Left cardiac atrium (tissue), 4 donors: ENCODE data around the gene OPCML. TPM values are rescaled to one million over a fixed set of nuclear protein-coding genes. Genes with fewer than 3 reads are reported as not detected.
A peak's percentile ranks its signal among the peaks of the same experiment; 100 is the strongest.

ENCODE experiments used
- ATAC-seq, 2 donors: fragments of 200-7000 bp; cut with Tn5 transposase; one replicate each; pipeline ENCODE4 v1.9.1; 2020; ENCODE audit warnings: mild to moderate bottlenecking in 2 of 2, moderate library complexity in 2 of 2
- DNase-seq: peaks from one replicate; pipeline ENCODE4 v3.0.0-alpha.2; 2020
- intact Hi-C, 2 donors: fragments of 100-400 bp; cut with DNase I; formaldehyde crosslinking; loops; one replicate each; pipeline versions ENCODE4 v1.14.1 to v1.15.1; 2022 to 2023
- total RNA-seq, 2 donors: library from RNA; stranded (reverse); fragmentation: NEBNext Ultra II Directional; extraction: Animal tissue kit (Norgen Biotek cat#: 25700); gene quantifications; one replicate each; pipeline ENCODE4 v1.2.1, GENCODE V29; 2021
- donor health status: DM: no; HTN: yes; CAD: no.
- donor health status: DM: no; HTN: yes; CAD: no; lungs with severe emphysema.
- donor health status: DM: yes; HTN: yes; CAD: no.
- donor health status: Dilated cardiomyopathy.

OPCML gene
- total RNA-seq, 2 donors from 2014 or later = 0.76 TPM; not detected in 1

DNA sequence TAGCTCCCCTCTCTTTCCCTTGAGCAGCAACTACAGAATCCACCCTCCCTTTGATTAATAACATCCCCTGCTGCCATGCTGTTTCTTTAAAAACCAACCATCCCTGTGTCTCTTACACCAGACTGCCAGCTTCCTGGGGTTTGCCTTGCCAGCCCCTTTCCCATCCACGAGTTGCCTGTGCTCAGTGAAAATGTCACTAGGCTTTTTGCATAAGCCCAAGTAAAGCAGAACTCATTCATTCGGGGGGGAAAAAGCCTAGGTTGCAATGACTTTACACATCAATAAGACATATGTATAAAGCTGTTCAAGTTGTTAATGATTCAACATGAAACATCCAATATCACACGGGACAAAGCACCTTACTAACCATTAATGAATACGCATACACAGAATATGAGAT, 398.7 kb downstream of the OPCML start:
- DNase-seq (no peak), ATAC-seq (no peak)
- intact Hi-C loops = loop anchor here (5.0 to 10.0 kb wide), 2 partner anchors 699 to 701 kb away; no protein-coding TSS in a partner anchor

DNA sequence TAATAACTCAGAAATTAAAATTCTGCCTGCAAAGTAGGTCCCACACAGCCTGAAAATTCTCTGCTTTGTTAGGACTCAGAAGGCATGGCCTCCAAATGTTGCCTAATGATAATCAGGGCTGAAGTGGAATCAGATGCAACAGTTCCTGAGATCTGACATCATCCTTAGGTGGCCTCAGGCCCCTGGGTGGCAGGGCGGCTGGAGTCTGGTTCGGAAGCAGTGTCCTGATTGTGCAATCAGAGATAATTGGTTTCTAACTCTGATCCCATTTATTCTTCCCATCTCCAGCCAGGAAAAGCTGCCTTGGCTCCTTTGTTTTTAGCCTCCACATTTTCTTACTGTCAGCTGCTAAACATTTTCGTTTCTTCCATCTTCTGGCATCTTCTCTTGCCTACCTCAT, 399.3 kb downstream of the OPCML start:
- DNase-seq (no peak), ATAC-seq (no peak)
- intact Hi-C loops = loop anchor here (5.0 to 10.0 kb wide), 2 partner anchors 699 to 702 kb away; no protein-coding TSS in a partner anchor

DNA sequence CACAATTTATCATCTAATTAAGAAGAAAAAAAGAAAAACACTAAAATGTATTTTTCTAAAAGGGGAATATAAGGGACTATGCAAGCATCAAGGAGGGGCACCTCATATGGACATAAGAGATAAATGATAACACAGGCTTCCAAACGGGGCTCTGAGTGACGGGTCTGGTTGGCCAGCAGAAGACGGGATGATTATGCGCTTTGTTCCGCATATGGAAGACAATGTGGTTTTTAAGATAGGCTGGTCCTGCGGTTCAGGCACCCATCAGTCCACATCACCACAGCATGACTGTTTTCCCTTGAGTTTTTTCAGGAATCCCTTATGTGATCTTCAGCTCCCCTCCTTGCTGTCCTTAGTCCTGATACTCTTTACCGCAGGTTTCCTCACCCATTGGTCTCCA, 404.6 kb downstream of the OPCML start:
- ATAC-seq (no peak), DNase-seq (no peak)
- intact Hi-C loops = no loop called here

DNA sequence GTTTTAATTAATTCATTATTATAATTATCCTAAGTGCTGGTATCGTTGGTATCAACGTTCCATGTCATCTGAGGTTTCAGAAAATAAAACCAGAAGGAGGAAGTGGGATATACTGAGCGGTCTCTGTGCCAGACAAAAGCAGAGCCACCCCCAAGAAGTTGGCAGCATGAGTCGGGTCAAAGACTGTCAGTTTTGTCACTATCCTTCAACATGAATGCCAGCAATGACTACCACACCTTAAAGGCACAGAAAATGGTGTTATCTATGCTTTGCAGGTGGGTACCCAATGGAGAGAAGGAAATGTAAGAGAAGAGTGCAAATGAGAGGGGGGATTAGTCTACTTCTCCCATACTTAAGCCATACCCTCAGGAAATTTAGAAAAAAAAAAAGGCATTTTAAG, 408.5 kb downstream of the OPCML start:
- DNase-seq = no peak
- ATAC-seq = no peak
- intact Hi-C loops = no loop called here

DNA sequence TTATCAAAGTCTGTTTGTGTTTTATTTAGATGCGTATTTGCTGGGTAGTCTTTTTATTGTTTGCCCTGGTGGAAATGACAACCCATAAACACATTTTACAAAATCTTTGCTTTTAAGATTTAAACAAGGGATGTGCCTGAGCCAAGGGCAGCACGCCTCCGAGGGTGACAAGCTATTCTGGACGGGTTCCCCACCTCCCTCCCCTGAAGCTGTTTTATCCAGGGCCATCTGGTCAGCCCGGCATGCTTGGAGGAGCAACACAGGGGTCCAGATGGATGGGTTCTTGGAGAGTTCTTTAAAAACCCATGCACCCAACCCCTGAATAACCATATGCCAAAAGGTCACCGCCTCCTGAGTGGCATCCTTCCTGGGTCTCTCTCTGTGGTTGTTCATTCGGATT, 408.9 kb downstream of the OPCML start:
- no peak for DNase-seq
- intact Hi-C loops = no loop called here
- ATAC-seq = no peak

DNA sequence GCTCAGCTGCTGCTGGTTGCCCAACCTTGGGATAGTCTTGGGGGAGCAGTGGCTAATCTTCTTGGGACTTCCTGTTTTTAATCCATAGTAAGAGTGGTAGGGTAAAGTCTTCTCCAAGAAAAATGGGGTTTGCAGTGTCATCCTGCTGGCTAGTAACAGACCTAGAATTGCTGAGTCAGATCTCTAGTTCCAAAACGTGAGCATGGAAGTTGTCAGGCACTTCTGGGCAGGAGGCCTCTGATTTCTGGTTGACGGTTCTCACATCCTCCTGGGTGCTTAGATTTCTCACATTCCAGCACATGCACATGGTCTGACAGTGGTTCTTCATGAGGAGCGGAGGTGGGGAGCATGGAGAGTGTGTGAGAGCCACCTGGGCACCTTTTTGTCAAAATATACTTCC, 410.0 kb downstream of the OPCML start:
- ATAC-seq (no peak), DNase-seq (no peak)
- intact Hi-C loops = no loop called here

DNA sequence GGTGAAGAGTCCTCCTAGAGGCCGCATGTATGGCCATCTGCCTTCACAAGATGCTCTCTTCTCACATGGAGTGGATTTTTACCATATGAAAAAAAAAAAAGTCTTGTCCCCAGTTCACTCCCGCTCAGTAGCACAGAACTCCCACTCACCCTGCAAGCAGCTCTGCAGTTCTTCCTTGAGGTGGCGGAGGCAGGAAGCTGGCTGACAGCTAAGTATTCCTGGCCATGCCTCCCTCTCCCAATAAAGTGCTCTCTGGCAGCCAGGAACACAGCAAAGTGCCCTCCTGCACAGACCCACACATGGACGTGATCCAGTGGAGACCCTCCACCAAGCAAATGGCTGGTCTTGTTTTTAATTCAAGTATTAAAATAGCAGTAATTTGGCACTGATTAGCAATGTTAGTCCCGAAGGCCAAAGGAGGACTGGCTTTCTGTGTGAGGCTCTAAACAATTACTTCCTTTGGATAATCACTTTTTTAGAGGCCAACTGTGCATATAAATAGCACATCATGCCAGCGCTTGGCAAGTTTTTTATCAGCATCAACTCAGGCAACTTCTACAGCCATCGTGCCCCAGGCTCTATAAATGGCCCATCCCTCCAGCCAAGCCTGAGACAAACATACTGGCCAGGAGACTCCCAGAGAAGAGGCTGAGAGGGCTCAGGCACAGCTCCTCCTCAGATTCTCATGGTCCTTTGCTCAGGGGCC, 413.6 kb downstream of the OPCML start:
- DNase-seq (peak; percentile 30), ATAC-seq (peak; percentile 86 to 91)
- intact Hi-C loops = no loop called here

DNA sequence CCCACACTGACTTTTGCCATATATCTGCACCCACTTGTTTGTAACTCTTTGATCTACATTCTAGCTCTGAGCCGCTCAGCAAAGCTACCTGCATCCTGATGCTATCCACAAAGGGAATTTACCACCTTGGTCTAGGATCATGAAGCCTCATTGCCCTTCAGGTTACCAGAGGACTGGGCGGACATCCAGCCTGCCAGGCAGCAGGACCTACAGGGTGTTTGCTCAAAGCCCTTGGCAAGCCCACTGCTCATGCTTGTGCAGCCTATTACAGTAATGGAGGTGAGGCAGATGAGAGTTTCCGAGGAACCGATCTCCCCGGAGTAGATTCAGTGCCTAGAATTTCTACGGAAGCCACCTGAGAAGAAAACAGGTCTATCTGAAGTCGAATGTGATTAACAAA, 417.2 kb downstream of the OPCML start:
- no peak for DNase-seq
- no peak for ATAC-seq
- intact Hi-C loops = no loop called here

DNA sequence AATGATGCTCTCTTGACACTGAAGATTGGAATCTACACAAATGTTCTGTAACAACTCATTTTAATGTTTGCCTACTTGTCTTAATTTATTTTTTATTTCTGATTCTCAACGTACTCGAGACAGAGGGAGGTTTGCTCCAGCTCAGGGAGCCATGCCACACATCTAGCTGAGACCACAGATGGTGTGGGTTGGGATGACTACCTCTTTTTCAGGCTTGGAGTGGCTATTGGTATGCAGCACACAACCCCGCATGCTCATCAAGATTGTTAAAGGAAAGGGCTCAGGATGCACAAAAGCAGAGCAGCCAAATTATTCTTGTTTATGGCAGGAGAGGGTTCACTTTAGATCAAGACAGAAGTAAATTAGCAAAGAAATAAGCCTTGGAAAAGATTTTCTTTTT, 424.5 kb downstream of the OPCML start:
- intact Hi-C loops = no loop called here
- DNase-seq (no peak), ATAC-seq (no peak)

DNA sequence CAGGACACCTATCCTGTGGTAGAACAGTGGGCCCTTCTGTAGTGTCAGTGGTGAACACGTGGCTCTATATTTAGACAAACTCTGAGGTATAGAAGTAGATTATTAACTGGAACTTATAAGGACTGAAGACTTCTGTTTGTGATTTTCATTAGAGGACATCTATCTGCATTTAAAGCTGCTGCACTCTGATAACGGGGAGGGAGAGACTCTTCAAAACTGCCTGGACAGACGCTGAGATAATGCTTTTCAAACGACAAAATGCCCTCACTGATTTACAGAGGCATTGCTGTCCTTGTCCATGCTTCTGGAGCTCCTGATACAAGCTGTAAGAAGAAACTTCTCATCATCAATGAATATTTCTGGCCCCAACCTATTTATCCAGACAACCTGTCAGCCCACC, 425.2 kb downstream of the OPCML start:
- intact Hi-C loops = no loop called here
- DNase-seq (no peak), ATAC-seq (no peak)

DNA sequence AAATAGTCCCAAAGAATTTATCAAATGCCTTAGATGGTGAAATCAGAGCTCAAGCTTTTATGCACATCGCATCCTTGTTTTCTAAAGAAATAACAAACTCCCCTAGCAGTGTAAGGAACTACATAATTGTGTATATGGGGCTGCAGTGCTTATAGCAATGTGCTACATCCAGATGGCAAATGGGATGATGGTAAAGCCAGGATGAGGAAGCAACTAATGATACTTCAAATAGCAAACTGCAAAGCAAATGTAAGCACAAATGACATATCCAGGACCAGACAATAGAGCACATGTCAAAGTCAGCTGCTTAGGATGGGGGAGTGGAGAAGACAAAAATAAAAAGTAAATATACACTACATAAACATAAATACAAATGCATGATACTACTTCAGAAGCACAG, 425.9 kb downstream of the OPCML start:
- no peak for ATAC-seq
- DNase-seq = no peak
- intact Hi-C loops = no loop called here

DNA sequence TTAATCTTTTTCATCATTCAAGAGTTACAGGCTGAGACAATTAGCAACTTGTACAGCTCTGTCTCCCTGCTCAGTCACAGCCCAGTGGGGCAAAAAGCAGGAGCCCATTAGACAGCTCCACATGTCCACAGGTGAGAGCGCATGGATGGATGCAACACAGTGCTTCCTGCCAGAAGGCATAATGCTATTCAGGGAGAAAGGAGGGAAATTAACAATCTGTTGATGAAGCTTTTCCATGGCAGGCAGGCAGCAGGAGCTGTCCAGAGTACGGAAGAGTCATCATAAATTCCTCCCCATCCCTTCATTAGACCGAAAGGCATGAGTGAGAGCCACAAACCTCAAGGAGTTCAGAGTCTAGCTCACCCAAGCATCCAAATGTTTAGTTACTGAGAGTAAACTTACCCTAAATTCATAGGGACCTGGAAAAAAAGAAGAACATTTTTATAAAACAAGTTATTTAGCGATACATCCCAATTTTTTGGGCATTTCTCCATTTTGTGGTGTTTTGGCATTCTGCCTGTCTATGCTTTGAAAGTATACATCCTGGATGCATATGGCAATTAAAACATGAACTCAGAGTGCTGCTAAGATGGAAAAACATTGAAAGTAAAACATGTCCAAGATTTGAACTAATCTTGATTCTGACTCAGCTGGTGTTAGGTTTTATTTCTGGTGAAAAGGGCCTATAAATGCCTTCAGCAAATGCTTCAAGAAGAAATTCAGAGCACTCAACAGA, 428.1 kb downstream of the OPCML start:
- no peak for ATAC-seq
- no peak for DNase-seq
- intact Hi-C loops = no loop called here

DNA sequence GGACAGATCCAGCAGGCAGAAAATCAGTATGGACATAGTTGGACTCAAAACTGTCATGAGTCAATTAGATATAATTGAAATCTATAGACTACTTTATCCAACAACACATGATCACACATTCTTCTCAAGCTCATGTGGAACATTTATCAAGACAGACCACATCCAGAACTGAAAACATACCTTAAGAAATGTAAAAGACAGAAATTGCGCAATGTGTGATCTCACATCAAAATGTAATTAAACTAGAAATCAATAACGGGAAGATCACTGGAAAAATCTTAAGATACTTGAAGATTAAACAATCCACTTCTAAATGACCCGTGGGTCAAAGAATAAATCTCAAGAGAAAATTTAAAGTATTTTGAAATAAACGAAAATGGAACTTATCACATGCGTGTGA, 435.3 kb downstream of the OPCML start:
- ATAC-seq (no peak), DNase-seq (no peak)
- intact Hi-C loops = no loop called here

DNA sequence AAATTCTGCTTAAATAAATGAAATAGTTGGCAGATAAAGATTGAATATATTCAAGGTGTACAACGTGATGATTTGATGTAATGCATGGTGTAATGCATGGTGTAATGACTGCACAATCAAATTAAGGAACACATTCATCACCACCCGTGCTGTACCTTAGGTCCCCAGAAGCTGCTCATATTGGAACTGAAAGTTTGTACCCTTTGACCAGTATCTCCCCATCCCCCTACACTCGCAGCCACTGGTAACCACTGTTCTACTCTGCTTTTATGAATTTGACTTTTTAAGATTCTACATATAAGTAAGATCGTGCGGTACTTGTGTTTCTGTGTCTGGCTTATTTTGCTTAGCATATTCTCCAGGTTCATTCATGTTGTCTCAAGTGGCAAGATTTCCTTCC, 445.8 kb downstream of the OPCML start:
- ATAC-seq (no peak), DNase-seq (no peak)
- intact Hi-C loops = no loop called here

DNA sequence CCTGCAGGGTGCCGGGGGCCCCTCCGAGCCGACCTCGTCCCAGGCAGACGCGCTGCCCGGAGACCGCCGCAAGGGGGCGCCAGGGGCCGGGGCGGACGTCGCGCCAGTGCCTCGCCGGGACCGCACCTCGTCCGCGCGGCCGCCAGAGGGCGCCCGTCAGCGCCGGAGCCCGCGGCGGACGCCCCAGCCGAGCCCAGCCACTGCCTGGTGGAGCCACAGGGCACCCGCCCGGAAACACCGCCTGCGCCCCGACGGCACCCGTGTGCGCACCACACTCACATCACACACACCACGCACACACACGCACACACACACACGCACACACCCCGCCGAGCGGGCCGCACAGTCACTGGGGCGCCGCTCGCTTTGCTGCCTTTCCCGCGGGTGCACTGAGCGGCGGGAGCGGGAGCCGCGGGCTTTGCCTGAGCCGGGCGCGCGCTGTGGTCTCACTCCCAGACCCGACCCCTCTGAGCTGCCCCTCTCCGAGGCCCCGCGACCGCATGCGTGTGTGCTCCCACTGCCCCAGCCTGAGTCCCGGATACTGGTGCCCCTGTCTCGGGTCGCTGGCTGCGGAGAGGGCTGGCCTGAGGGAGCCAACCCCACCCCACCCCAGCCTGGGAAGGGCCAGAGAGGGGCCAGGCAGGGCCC, 449.3 kb downstream of the OPCML start:
- DNase-seq (peak; percentile 73), ATAC-seq (peak; percentile 95 to 97)
- intact Hi-C loops = loop anchor here (5.0 kb wide), 2 partner anchors 79 to 749 kb away; no protein-coding TSS in a partner anchor

DNA sequence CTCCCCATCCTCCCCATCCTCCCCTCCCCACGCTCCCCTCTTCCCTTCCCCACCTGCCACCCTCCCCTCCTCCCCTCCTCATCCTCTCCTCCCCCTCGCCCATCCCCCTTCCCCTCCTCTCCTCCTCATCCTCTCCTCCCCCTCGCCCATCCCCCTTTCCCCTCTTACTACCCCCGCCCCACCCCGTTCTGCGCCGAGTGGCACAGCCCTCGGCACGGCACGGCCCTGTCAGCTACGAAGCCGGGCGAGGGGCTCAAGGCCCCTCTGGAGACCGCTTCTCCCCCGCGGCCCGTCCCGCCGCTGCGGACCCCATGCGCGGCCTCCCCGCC, 449.9 kb downstream of the OPCML start:
- DNase-seq (peak; percentile 62), ATAC-seq (no peak)
- intact Hi-C loops = loop anchor here (5.0 kb wide), 2 partner anchors 80 to 750 kb away; no protein-coding TSS in a partner anchor

DNA sequence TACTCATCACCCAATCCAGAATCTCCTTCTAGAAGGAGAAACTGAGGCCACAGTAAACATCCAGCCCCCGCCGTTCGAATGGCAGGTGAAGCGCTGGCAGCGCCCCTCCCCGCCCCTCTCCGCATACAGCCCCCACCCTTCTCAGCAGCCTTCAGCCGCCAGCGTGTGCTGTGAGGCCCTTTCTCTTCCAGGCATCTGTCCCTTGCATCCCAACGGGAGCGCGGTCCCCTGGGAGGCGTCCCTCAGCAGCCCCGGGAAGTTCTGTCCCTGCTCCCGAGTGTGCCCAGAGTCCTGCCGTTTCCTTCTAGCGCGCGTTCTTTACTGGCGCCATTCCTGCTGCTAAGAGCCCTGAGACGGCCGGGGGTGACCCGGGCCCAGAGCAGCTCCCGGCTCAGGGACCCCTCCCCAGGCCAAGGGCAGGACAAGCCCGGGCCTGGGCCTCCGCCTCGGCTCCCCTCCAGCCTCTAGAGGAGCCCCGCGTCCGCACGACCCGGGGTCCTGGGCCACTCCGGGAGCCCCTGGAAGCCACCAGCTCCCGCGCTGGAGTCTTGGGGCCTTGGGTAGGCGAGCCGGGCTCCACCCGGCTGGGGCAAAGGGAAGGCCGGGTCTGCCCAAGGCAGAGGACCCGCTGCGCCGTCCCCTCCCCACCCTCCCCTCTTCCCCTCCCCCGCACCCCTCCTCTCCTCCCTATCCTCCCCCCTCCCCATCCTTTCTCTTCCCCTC, 450.4 kb downstream of the OPCML start:
- no peak for DNase-seq
- intact Hi-C loops = loop anchor here (2.0 to 5.0 kb wide), 3 partner anchors 80 to 750 kb away; no protein-coding TSS in a partner anchor
- no peak for ATAC-seq

DNA sequence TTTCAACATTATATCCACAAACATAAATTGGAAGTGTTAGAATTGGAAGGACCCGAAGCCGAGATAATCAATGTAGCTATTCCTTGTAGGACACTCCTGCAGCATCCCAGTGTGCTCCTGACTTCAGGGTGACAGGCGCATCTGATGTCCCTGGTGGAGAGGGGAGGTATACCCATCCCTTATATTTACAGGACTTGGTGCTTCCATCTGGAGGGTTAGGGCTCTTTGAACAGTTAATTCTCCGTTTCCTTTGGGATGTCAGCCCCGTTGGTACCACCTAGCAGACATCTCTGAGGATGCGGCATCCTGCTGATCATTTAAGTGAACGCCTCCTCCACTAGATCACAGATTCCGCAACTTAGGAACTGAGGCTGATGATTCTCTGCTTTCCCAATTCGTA, 451.3 kb downstream of the OPCML start:
- ATAC-seq (no peak), DNase-seq (no peak)

DNA sequence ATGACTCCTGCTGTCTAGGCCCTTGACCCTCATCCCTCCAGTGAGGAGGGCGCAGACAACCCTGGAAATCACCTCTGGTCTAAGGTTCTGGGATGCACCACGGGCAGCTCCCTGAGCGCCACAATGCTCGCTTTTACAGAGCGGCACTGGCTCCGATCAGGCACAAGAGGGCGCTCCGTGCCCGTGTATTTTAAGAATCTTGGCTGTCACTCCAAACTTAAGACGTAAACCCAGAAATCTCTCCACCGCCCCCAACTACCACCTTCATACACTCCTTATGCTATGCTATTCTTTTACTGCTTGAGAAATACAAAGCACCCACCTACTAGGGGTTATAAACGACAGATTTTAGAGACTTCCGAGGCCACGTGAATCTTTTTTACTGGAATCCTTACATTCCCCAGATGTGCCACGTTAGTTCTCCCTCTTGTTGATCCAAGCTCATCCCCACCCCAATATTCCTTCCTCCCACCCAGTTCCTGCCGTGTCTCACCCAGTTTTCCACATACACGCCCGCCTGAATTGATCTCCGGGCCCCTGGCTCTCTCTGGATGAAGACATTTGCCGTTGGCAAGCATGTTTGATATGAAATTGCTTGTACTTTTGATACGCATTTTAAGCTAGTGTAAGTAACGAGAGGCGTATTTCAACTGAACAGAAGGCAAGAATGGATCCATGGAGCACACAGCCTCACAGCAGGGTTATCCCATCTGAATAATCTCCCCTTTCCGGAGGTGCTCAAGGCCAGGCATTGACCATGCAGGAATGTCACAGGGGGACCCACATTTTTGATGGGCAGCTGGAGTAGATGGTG, 453.5 kb downstream of the OPCML start:
- ATAC-seq (peak in 1 of 2 donors; percentile 45), DNase-seq (peak; percentile 60)
- intact Hi-C loops = no loop called here

More for the DNA sequence above, 451.3 kb downstream of the OPCML start:
- intact Hi-C loops = loop anchor here (2.0 to 5.0 kb wide), 3 partner anchors 81 to 751 kb away; no protein-coding TSS in a partner anchor
